SIG-M5 (cell line): ENCODE measurements around the gene CELF2.

Source experiments
- DNase-seq: peaks from one replicate; lab custom pipeline; 2025; lab: John Stamatoyannopoulos, UW

The CELF2 gene

DNA sequence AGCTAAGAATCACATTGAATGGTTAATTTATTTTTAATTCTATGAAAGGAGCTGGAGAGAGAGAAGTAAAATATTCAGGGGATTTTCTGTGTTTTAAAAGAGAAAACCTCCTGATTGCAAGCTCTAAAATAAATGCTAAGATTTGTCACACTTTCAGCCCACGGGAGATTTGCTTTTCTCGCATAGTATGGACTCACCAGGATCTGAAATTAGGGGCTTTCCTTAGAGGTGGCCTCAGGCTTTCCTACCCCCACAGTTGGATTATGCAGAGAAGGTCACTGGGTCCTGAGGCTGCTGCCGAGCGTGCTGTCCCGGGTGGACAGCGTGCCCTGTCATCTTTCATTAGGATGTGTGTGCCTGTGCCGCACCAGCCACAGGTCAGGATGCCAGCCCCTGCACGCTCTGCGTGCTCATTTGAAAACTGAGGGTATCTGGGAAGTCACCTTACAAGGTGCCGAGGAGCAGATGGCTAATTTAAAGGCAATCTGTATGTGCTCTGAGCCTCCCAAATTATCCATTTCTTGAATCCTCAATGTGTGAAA lies 258.8 kb downstream of the CELF2 start:
- DNase-seq, result no peak

DNA sequence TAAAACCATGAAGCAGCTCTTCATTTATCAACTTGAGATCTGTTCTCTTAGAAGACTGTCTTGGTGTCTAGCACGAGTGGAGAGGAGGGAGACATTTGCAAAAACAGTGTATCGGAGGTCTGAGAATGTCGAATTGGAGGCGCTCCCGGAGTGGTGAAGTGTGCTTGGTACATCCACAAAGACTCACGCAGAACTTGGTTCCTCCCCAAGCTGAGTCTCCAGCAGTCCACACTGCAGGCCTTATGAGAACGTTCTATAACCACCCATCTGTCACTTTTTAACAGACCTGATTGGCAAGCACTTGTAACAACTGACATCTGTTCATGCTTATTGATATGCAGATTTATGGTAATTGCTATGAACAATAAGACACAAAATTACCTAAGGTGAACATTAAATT lies 261.6 kb downstream of the CELF2 start:
- DNase-seq, result no peak

DNA sequence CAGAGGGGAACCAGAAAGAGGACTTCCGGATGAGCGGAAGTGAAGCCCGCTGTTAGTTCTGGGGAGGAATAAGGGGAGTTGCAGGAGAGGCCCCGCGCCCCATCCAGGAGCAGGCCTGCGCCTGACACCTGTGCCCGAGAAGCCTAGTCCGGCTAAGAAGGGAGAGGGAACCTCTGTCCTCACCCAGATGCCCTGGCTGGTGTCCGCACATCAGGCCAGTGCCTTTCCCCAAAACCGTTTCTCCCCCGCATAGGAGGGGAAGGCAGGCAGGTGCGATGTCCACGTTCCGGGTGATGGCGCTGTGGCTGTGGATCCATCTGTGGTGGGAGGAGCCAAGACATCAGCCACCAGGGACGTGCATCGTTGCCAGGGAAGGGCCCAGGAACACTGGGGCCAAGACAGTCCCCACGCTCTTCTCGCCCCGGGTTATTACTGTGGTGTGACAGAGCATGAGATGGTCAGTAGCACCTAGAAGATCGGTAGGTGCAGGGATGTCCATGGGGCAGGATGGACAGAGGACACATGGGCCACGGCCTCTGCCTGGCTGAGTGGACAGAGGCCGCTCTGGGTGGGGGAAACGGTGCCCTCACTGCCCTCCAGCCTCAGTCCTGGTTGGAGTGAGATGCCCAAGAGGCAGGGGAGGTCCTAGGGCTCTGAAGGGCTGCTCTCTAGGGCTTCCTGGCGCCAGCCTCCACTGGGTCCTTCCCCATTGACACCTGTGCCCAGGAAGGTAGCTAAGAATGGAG lies 262.7 kb downstream of the CELF2 start:
- no peak for DNase-seq

DNA sequence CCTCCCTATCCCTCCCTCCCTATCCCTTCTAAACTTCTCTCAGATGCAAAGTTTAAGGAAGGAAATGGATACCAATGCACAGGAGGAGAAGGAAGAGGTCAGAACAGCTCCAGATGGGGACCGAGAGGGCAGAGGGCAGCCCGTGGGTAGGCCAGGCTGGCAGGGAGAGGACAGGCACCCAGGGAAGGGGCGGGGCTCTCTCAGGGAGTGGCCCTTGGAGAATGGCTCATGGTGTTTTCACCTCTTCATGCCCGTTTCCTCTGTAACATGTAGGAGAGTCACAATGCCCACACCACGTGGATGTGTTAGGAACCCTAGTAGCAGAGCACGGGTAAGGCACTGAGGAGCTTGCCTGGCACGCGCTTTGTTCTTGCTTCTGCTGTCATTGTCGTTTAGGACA lies 264.5 kb downstream of the CELF2 start:
- no peak for DNase-seq

DNA sequence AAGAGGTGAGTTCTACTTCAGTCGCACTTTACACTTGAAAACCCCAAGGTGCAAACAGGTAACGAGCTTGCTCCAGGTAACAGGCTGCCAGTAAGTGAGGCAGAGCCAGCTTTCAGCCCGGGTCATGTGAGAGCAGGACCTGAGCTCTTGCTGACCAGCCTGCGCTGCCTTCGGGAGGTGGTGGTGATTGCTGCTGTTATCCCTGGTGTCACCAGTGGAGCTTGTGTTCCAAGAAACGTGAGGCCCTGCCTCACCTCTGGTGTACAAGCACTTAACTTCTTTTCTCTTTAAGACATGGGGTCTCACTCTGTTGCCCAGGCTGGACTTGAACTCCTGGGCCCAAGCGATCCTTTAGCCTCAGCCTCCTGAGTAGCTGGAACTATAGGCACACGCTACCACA lies 265.0 kb downstream of the CELF2 start:
- no peak for DNase-seq

DNA sequence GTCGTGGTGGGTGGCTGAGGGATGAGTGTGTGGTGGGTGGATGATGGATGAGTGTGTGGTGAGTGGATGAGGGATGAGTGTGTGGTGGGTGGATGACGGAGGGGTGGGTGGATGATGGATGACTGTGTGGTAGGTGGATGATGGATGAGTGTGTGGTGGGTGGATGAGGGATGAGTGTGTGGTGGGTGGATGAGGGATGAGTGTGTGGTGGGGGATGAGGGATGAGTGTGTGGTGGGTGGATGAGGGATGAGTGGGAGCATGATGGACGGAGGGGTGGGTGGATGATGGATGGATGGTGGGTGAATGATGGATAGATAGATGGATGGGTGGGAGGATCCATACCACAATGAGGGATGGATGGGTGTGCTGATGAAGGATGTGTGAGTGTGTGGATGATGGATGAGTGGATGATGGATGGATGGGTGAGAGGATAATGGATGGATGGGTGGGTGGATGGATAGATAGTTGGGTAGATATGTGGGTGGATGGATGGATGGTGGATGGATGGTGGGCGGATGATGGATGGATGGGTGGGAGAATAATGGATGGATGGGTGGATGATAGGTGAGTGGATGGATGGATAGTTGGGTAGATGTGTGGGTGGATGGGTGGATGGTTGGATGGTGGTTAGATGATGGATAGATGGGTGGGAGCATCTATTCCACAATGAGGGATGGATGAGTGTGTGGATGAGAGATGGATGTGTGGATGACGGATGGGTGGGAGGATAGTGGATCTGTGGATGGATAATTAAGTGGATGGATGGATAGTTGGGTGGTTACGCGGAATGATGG lies 266.8 kb downstream of the CELF2 start:
- no peak for DNase-seq

DNA sequence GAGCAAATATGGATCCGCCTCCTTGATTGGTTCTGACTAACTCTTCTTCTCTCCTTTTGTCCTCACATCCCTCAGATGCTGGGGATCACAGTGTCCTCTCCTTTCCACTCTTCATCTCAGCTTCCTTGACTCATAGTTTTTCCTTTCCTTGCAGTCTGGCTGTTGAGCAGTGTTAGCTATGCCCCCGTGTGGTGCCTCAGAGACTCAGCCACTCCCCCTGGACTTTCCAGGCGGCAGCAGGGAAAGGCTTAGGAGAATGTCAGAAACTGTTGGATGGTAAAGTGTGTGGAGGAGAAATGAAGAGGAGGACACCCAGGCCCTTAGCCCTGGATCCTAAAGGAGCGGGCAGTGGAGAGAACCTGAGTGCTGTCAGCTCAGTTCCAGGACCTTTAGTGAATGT lies 267.5 kb downstream of the CELF2 start:
- DNase-seq, result no peak

DNA sequence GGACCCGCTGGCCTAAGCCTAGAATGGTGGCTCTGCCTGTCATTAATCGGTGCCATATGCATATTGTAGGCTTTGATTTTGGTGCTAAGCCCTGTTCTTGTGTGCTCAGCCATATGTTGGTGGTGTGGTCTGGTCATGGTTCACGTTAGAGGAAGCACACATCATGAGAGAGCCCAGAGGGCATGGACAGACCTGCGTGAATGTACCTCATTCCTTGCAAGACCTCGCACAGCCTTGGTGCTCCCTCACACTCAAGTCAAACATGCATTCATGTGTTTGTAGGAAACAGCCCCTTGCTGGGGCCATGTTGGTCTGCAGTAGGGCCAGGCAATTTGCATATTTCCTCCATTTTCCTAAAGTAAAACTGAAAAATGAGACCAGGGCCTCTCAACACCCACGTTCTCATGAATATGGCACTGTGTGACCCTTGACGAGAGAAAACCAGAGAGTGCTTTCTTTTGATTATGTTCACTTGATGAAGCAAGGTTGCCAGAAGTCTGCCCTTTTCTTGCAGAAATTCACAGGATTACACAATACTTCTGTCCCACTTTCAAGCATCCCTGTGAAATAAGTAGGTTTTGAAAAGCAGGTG lies 268.7 kb downstream of the CELF2 start:
- DNase-seq, result no peak

DNA sequence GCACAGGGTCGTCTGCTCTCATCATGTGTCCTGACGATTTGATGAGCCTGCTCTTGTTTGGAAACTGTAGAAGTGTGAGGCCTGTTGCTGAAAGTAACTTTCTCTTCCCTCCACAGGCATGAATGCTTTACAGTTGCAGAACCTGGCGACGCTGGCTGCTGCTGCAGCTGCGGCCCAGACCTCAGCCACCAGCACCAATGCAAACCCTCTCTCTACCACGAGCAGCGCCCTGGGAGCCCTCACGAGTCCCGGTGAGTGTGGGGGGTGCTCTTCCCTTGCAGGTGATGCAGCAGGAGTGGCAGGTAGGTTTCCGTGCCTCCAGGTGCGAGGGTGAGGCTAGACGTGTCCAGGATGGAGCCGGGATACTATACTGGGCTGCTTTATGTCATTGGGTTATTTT lies 270.6 kb downstream of the CELF2 start:
- DNase-seq, result no peak

DNA sequence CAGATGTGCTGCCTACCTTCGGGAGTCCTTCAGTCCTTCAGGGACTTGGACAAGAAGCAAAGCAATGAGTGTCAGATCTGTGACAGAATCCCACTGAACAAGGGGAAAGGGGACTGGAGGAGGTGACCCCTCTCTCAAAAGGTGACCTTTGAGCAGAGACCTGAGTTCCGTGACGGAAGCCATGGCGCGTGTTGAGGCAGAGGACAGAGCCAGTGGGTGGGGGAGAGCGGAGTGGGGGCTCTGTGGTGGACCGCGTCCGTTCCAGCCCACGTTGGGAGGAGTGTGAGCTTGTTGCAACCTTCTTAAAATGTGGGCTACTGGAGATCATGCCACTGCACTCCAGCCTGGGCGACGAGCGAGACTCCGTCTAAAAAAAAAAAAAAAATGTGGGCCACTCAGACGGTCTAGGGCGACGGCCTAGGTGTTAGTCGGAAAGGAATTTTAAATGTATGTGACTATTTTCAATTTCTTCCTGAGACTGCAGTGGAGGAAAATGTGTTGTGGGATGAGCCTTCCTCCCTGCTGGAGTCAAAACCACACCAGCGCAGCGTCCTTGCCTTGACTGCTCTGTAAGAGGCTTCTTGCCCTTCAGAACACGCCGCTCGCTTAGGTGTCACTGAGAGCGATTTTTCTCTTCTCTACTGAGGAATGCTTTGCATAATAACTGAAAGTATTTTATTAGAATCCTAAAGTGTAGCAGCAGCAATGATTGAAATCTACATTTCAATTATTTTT lies 272.7 kb downstream of the CELF2 start:
- no peak for DNase-seq

DNA sequence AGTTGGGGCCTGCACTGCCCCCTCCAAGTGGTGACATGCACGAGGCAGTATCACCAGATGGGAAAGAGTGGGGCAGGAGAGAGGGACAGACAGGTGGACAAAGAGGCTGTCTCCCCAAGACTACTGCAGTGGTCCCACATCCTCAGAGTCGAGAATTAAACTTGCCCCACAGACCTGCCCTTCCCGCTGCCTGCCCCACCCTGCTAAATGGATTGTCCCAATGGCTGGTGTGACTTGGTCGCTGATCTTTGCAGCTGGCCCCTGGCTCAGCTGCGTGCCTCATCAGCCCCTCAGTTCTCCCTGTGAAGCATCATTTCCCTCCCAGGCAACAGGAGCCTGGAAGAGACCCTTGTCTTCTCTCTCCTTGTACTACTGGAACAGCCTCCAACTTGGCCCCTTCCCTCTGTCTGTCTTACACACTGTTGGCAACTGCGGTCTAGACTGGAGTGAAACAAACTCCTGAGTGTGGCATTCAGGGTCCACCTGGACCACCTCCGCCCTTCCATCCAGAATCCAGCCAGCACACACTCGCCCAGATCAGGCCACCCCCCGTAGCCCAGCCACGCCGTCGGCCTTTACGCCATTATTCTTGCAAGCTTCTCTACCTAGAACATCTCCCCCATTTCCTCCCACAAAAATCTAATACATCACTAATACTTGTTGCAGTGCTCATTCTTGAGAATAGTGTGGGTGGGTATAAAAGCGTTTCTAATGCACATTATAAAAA lies 275.1 kb downstream of the CELF2 start:
- no peak for DNase-seq

DNA sequence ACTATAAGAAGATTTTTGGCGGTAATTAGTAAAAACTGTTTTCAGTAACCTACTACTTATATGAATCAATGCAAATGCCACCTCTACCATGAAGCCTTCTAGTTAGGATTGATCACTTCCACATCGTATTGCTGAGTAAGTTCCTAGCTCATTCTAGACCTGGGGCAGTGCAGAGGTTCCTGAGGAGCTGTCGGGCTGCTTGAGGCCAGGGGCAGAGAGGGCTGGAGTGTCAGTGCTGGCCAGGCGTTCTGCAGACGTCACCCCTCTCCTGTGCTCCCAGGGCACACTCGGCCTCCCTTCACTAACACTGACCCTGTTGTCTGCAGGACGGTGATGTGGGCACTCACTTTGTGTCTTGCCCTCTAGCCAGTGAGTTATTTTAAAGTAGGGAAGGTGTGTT lies 275.7 kb downstream of the CELF2 start:
- DNase-seq, result no peak

DNA sequence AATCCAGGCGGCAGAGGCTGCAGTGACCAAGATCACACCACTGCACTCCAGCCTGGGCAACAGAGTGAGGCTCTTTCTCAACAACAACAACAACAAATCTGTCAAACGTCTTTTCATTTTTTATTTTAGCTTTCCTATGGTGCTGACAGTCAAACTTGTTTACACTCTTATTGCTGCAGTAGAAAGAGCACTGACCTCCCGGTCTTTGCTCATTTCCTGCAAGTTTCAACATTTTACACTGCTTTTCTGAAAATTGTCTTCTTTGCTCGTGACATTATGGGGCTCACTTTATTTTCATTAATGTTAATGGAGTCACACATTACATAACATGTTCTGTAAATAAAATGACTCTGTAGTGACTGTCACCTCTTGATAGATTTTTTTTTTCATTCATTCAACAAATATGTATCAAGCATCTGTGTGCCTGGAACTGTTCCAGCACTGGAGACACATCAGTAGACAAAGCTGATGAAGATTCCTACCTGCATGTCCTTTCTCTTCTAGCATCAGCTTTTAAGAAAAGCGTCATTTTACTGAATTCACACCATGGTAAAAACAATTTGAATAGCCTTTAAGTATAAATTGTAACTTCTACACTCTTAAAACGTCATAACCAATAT lies 277.3 kb downstream of the CELF2 start:
- no peak for DNase-seq

DNA sequence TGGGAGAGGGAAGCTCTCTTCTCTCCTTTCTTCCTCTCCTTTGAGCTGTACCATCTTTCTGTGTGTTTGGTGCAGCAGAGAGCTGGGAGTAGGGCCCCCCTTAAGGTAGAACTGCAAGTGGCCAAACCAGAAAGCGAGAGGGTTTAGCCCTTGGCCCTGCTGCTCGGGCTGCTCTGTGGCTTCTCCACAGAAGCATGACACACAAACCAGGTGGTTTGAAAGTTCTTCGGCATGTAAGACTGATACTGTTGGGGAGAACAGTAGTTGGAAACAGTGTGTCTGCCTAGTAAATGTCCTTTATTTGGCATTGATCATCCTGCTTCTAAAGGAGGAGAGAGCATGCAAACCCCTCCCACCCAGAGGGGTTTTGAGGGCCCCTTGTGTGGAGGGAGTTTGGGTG lies 277.8 kb downstream of the CELF2 start:
- DNase-seq, result no peak

DNA sequence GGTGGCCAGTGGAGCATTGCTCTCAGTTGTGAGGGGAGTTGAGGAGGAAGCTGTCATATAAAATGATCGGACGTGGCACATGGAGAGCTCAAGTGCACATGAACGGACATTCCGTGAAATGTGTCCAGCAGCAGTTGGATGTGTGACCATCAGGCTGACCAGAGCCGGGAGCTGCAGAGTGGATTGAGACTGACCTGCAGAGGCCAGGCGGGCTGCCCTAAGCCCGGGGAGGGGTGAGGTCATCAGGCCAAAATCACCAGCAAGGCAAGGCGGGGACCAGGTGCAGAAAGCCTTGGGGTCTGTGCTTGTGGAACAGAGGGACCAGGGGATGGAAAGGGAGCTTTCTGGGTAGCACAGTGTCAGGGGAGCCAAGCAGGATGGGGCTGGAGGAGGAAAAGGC lies 279.5 kb downstream of the CELF2 start:
- DNase-seq, result no peak

DNA sequence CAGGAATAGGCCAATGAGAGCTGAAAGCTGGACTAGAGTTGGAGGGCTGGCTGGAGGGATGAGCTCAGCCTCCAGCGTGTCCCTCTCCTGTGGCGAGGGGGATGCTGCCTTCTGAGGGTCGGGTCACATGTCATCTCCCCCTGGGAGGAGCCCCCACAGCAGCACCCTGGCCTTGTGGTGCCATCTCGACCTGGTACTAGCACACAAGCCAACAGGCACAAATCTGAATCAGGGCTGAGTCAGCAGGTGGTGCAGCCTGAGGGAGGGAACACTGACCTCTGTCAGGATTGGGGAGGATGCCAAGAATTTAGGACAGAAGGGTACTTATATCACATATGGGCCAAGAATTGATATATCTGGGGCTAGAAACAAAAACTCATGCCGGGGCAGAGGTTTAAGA lies 280.4 kb downstream of the CELF2 start:
- DNase-seq, result no peak

DNA sequence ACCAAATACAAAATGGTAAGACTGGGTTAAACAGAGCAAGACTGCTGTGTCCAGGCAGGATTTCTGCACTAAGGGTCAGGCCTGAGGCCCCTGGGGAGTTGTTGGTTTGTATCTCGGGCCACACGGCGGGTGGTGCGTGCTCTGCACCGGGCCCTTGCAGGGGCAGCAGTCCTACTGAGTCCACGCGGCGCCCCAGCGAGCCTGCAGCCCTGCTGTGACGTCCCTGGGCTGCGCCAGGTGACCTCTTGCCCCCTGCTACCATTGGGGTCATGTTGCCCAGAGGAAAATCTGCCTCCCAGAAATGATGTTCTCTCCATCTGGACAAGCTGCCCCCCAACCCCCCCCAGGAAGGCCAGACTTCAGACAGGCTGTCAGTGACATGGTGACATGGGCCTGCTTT lies 281.5 kb downstream of the CELF2 start:
- no peak for DNase-seq

DNA sequence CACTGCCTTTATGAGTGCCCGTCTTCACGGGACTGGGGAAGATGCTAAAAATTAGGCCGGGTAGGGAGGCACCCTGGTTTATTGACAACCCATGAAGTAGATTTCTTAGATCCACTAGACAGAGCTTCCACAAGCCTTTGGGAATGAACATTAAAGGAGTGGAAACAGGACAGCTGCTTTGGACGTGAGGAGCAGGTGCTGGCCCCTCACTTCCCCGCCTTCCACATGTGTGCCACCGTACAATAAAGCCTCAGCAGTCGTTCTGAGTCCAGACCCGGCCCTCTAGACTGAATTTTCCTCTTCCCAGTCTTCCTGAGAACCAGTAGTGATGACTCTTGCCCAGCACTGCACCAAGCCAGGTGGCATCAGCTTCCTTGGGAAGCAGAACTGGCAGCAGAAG lies 282.4 kb downstream of the CELF2 start:
- DNase-seq, result no peak

DNA sequence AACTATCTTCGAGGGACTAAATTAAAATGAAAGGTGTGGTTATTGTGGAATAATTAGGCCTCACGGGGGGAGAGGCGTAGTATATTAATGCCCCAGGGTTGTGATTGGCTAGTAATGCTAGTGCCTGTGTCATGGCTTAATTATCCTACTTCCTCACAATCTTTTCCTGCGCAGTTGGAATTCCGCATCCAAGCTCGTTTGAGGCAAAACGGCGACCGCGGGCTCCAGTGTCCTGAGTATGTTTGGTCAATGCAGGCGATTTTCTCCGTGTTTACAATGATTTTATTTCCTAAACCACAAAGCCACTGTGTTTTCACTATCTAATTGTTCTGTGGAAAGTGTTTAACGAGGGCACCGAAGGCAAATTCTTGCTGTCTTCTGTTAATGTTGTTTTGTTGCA lies 282.9 kb downstream of the CELF2 start:
- no peak for DNase-seq

DNA sequence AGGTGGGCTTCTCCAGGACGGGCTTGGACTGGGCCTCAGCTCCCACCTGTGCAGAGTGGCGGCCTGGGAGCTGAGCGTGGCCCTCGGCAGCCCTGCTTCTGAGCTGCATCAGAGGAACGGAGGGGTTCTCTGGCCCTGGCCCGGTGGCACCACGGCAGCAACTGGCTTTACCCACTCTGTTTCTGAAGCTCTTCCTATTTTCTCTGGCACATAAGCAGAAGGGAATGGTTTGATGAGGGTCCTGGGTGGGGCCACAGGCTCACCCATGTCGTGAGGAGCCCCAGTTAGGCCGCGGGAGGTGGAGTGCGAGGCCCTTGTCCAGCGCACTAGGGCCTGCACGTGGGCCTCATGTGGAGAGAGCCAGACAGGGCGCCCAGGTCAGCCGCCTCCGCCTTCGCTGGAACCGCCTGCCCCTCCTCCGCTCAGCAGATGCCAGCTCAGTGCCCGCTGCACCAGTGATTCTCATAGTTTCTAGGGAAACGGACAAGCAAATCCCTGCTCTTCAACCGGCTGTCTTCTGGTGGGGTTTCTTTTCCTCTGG lies 284.0 kb downstream of the CELF2 start:
- no peak for DNase-seq

DNA sequence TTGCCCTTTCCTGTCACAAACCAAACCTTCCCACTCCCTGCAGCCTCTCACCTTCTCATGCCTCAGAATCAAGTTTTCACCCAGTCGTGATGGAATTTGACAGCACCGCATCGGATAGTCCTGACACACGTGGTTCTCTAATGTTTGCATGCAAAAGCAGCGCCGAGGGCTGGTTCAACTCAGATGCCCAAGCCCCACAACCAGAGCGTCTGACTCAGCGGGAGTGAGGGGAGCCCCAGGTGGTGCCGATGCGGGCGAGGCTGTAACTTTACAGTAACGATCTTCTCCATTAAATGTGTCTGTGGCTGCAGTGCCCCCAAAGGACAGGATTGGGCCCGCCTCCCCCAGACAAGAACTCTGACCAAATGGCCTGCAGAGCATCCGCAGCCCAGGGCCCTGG lies 284.5 kb downstream of the CELF2 start:
- no peak for DNase-seq
